ENCODE measurements around the gene AARS1.

DNA sequence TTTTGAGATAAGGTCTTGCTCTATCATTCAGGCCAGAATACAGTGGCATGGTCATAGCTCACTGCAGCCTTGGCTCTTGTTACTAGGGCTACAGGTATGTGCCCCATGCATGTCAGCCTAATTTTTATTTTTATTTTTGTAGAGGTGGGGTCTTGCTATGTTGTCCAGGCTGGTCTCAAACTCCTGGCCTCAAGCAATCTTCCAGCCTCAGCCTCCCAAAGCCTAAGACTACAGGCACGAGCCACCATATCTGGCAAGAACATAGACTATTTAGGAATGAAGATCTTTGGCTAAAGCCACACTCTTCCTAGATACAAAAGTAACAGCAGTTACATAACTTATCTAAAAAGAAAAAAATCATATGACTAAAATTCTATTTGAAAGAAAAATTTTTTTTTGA lies 41.8 kb upstream of the AARS1 start:
- TF ChIP-seq, protein P1, sequence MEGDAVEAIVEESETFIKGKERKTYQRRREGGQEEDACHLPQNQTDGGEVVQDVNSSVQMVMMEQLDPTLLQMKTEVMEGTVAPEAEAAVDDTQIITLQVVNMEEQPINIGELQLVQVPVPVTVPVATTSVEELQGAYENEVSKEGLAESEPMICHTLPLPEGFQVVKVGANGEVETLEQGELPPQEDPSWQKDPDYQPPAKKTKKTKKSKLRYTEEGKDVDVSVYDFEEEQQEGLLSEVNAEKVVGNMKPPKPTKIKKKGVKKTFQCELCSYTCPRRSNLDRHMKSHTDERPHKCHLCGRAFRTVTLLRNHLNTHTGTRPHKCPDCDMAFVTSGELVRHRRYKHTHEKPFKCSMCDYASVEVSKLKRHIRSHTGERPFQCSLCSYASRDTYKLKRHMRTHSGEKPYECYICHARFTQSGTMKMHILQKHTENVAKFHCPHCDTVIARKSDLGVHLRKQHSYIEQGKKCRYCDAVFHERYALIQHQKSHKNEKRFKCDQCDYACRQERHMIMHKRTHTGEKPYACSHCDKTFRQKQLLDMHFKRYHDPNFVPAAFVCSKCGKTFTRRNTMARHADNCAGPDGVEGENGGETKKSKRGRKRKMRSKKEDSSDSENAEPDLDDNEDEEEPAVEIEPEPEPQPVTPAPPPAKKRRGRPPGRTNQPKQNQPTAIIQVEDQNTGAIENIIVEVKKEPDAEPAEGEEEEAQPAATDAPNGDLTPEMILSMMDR (IDR thresholded peaks at IDR 0.05; ENCODE audit: low read depth, low read length) = no peak
- no peak for TF ChIP-seq POLR2A (IDR thresholded peaks at IDR 0.05; ENCODE audit: extremely low read depth, insufficient read length)
